ENCODE measurements around the gene ATP2B2.

Gene ATP2B2

DNA sequence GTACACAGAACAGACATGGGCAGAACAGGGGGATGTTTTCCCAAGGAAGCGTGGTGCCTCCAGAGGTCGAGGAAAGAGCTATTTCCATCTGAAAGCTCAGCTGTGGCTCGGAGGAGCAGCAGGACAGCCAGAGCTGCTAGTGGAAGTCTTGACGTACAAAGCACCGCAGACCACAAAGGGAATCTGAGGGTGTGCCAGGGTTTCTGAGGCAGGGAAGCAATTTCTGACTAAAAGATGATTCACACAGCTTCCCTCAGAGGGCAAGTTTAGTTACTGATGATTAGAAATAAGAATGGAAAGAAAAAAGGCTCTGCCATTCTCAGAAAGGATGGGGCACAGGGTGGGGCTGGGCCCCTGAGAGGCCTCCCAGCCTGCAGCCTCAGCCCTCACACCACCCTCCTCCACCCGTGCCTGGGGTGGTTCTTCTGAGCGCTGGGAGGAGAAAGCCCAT is 138.7 kb downstream of the ATP2B2 start:
- Histone ChIP-seq H3K79me1 (replicated peaks; ENCODE audit: low read length, poor library complexity, severe bottlenecking) (no peaks in the 10 kb centered on the region), H3K36me3 (ENCODE audit: control insufficient read depth in 1 of 2, insufficient read depth in 2 of 2, low read depth in 1 of 2, low read length in 2 of 2) (no peaks in the 10 kb centered on the region), H4K91ac (ENCODE audit: low read length) (no peak overlapping the region), H3K4me2 (ENCODE audit: low read length, poor library complexity, severe bottlenecking) (peak overlapping the region; percentile 49), H3K4me3 (ENCODE audit: insufficient read depth in 1 of 2, low read depth in 1 of 2, low read length in 2 of 2) (no peak overlapping the region), H2BK120ac (ENCODE audit: low read depth, low read length) (no peak overlapping the region), H4K8ac (ENCODE audit: low read length) (peak overlapping the region; percentile 30), H3K14ac (ENCODE audit: low read length in 2 of 2) (no peak overlapping the region), H3K9ac (ENCODE audit: low read length) (peak overlapping the region; percentile 22), H3K4me1 (ENCODE audit: control insufficient read depth, insufficient read depth, low read depth, low read length) (peaks cover 20% of the 10 kb centered on the region), H3K27me3 (ENCODE audit: control insufficient read depth in 1 of 2, insufficient read depth in 1 of 2, low read length in 2 of 2) (peaks cover 0 to under 1% of the 10 kb centered on the region in 2 experiments), H2AK5ac (ENCODE audit: low read length, severe bottlenecking) (no peak overlapping the region), H3K23ac (ENCODE audit: low read length in 2 of 2) (no peak overlapping the region), H3K9me3 (ENCODE audit: control insufficient read depth, low read length) (peaks cover 7% of the 10 kb centered on the region), H3K4ac (ENCODE audit: low read depth in 1 of 2, low read length in 2 of 2) (peak overlapping the region in 1 of 2 experiments; percentile 14), H2AFZ (ENCODE audit: low read depth, low read length) (no peak overlapping the region), H3K27ac (ENCODE audit: low read length, poor library complexity, severe bottlenecking) (peak overlapping the region; percentile 61), H2BK5ac (ENCODE audit: low read depth, low read length, poor library complexity, severe bottlenecking) (no peak overlapping the region), H2BK12ac (ENCODE audit: low read length in 2 of 2) (peak overlapping the region in 1 of 2 experiments; percentile 31), H2BK15ac (ENCODE audit: low read depth, poor library complexity, severe bottlenecking) (peak overlapping the region; percentile 77), H3K18ac (ENCODE audit: low read depth in 1 of 2, low read length in 2 of 2) (peak overlapping the region in 1 of 2 experiments; percentile 52)
- DNase-seq = peak; percentile 98
- 6% methylated on average over 7 of the region's 7 CpGs for WGBS

DNA sequence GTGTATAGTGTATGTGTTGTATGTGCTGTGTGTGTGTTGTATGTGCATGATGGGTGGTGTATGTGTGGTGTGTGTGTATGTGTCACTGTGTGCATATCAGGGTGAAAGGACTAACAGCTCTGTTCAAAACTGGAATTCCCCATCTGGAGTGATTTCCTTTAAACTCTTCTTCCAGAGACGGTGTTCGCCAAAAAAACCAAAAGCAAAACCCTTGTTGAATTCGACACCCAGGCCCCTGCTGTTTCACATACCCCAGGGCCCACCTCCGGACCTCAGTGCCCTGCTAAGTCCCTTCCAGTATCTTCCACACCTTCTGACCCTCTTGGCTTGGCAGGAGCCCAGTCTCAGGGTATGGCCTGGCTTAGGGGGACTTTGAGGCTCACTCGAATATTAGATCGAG is 139.6 kb downstream of the ATP2B2 start:
- H3K79me1 ChIP-seq (replicated peaks; ENCODE audit: low read length, poor library complexity, severe bottlenecking) = no peaks in the 10 kb centered on the region
- H3K4me3 ChIP-seq (ENCODE audit: insufficient read depth in 1 of 2, low read depth in 1 of 2, low read length in 2 of 2) = no peak overlapping the region
- peak overlapping the region; percentile 44 for H2BK15ac ChIP-seq (ENCODE audit: low read depth, poor library complexity, severe bottlenecking)
- H3K14ac ChIP-seq (ENCODE audit: low read length in 2 of 2) = peak overlapping the region in 1 of 2 experiments; percentile 57
- no peak overlapping the region for H3K4me2 ChIP-seq (ENCODE audit: low read length, poor library complexity, severe bottlenecking)
- H3K36me3 ChIP-seq (ENCODE audit: control insufficient read depth in 1 of 2, insufficient read depth in 2 of 2, low read depth in 1 of 2, low read length in 2 of 2) = no peaks in the 10 kb centered on the region
- H3K18ac ChIP-seq (ENCODE audit: low read depth in 1 of 2, low read length in 2 of 2) = no peak overlapping the region
- no peak overlapping the region for H4K91ac ChIP-seq (ENCODE audit: low read length)
- H2AFZ ChIP-seq (ENCODE audit: low read depth, low read length) = no peak overlapping the region
- 90% methylated on average over 6 of the region's 6 CpGs for WGBS
- peaks cover 20% of the 10 kb centered on the region for H3K4me1 ChIP-seq (ENCODE audit: control insufficient read depth, insufficient read depth, low read depth, low read length)
- H2BK120ac ChIP-seq (ENCODE audit: low read depth, low read length) = no peak overlapping the region
- no peak overlapping the region for H2AK5ac ChIP-seq (ENCODE audit: low read length, severe bottlenecking)
- peaks cover 2% of the 10 kb centered on the region for H3K9me3 ChIP-seq (ENCODE audit: control insufficient read depth, low read length)
- H3K23ac ChIP-seq (ENCODE audit: low read length in 2 of 2) = no peak overlapping the region
- peak; percentile 62 for DNase-seq
- no peak overlapping the region for H2BK12ac ChIP-seq (ENCODE audit: low read length in 2 of 2)
- no peak overlapping the region for H3K27ac ChIP-seq (ENCODE audit: low read length, poor library complexity, severe bottlenecking)
- H3K9ac ChIP-seq (ENCODE audit: low read length) = peak overlapping the region; percentile 22
- peaks cover 0 to 9% of the 10 kb centered on the region in 2 experiments for H3K27me3 ChIP-seq (ENCODE audit: control insufficient read depth in 1 of 2, insufficient read depth in 1 of 2, low read length in 2 of 2)
- no peak overlapping the region for H2BK5ac ChIP-seq (ENCODE audit: low read depth, low read length, poor library complexity, severe bottlenecking)
- no peak overlapping the region for H3K4ac ChIP-seq (ENCODE audit: low read depth in 1 of 2, low read length in 2 of 2)
- H4K8ac ChIP-seq (ENCODE audit: low read length) = no peak overlapping the region

DNA sequence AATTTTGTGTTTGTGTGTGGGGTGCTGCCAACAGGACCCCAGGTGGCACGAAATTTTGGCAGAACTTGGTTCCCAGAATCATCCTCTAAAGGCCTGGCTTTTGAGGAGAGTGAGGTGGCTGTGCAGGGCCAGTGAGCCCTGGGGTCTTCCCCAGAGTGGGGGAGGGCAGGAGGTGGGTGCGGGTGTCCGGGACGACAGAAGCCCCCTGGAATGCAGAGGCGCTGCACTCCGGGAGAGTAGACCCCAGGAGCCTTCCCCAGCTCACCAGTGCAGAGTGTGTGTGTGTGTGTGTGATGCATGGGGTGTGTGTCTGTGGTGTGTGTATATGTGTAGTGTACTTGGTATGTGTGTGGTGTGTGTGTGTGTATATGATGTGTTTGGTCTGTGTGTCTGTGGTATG is 140.1 kb downstream of the ATP2B2 start:
- no peak for DNase-seq
- no peaks in the 10 kb centered on the region for H3K36me3 ChIP-seq (ENCODE audit: control insufficient read depth in 1 of 2, insufficient read depth in 2 of 2, low read depth in 1 of 2, low read length in 2 of 2)
- H3K27ac ChIP-seq (ENCODE audit: low read length, poor library complexity, severe bottlenecking) = no peak overlapping the region

DNA sequence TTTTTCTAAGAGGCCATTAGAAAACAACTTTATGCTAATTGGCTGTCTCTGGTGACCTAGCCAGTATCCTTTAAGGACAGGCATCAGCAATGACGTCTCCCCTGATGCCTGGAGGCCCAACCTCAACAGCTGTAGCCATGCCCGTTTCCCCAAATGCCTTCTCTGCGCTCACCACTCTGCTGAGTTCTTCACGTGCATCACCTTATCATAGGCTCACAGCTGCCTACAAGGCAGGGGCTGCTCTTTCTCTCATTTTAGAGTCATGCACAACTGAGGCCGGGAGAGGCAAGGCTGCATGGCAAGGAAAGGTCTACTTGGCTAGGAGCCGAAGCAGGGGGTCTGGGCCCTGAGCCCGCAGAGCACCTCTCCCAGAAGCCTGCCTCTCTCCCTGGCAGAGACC is 140.6 kb downstream of the ATP2B2 start:
- H3K4me3 ChIP-seq (ENCODE audit: insufficient read depth in 1 of 2, low read depth in 1 of 2, low read length in 2 of 2) = no peak overlapping the region
- no peak overlapping the region for H4K91ac ChIP-seq (ENCODE audit: low read length)
- peaks cover 0 to 9% of the 10 kb centered on the region in 2 experiments for H3K27me3 ChIP-seq (ENCODE audit: control insufficient read depth in 1 of 2, insufficient read depth in 1 of 2, low read length in 2 of 2)
- no peak overlapping the region for H3K27ac ChIP-seq (ENCODE audit: low read length, poor library complexity, severe bottlenecking)
- no peak overlapping the region for H4K8ac ChIP-seq (ENCODE audit: low read length)
- H2BK15ac ChIP-seq (ENCODE audit: low read depth, poor library complexity, severe bottlenecking) = no peak overlapping the region
- H2BK120ac ChIP-seq (ENCODE audit: low read depth, low read length) = no peak overlapping the region
- H3K4me1 ChIP-seq (ENCODE audit: control insufficient read depth, insufficient read depth, low read depth, low read length) = peaks cover 16% of the 10 kb centered on the region
- no peak for DNase-seq
- 89% methylated on average over 7 of the region's 7 CpGs for WGBS
- no peak overlapping the region for H2AK5ac ChIP-seq (ENCODE audit: low read length, severe bottlenecking)
- H3K4me2 ChIP-seq (ENCODE audit: low read length, poor library complexity, severe bottlenecking) = no peak overlapping the region
- no peak overlapping the region for H3K14ac ChIP-seq (ENCODE audit: low read length in 2 of 2)
- H3K23ac ChIP-seq (ENCODE audit: low read length in 2 of 2) = no peak overlapping the region
- no peaks in the 10 kb centered on the region for H3K79me1 ChIP-seq (replicated peaks; ENCODE audit: low read length, poor library complexity, severe bottlenecking)
- H2BK5ac ChIP-seq (ENCODE audit: low read depth, low read length, poor library complexity, severe bottlenecking) = no peak overlapping the region
- H3K36me3 ChIP-seq (ENCODE audit: control insufficient read depth in 1 of 2, insufficient read depth in 2 of 2, low read depth in 1 of 2, low read length in 2 of 2) = no peaks in the 10 kb centered on the region
- H3K18ac ChIP-seq (ENCODE audit: low read depth in 1 of 2, low read length in 2 of 2) = no peak overlapping the region
- no peak overlapping the region for H2AFZ ChIP-seq (ENCODE audit: low read depth, low read length)
- peaks cover 10% of the 10 kb centered on the region for H3K9me3 ChIP-seq (ENCODE audit: control insufficient read depth, low read length)
- H2BK12ac ChIP-seq (ENCODE audit: low read length in 2 of 2) = no peak overlapping the region
- no peak overlapping the region for H3K4ac ChIP-seq (ENCODE audit: low read depth in 1 of 2, low read length in 2 of 2)
- no peak overlapping the region for H3K9ac ChIP-seq (ENCODE audit: low read length)

More for the DNA sequence above, 140.1 kb downstream of the ATP2B2 start:
- H3K4me3 ChIP-seq (ENCODE audit: insufficient read depth in 1 of 2, low read depth in 1 of 2, low read length in 2 of 2) = no peak overlapping the region
- H4K91ac ChIP-seq (ENCODE audit: low read length) = no peak overlapping the region
- no peak overlapping the region for H3K4me2 ChIP-seq (ENCODE audit: low read length, poor library complexity, severe bottlenecking)
- H3K4me1 ChIP-seq (ENCODE audit: control insufficient read depth, insufficient read depth, low read depth, low read length) = peaks cover 16% of the 10 kb centered on the region
- WGBS = 91% methylated on average over 6 of the region's 6 CpGs
- no peak overlapping the region for H4K8ac ChIP-seq (ENCODE audit: low read length)
- peaks cover 0 to 9% of the 10 kb centered on the region in 2 experiments for H3K27me3 ChIP-seq (ENCODE audit: control insufficient read depth in 1 of 2, insufficient read depth in 1 of 2, low read length in 2 of 2)
- H2AFZ ChIP-seq (ENCODE audit: low read depth, low read length) = no peak overlapping the region
- H2BK5ac ChIP-seq (ENCODE audit: low read depth, low read length, poor library complexity, severe bottlenecking) = no peak overlapping the region
- H2BK120ac ChIP-seq (ENCODE audit: low read depth, low read length) = no peak overlapping the region
- H2BK12ac ChIP-seq (ENCODE audit: low read length in 2 of 2) = no peak overlapping the region
- H3K9ac ChIP-seq (ENCODE audit: low read length) = no peak overlapping the region
- peaks cover 7% of the 10 kb centered on the region for H3K9me3 ChIP-seq (ENCODE audit: control insufficient read depth, low read length)
- no peaks in the 10 kb centered on the region for H3K79me1 ChIP-seq (replicated peaks; ENCODE audit: low read length, poor library complexity, severe bottlenecking)
- no peak overlapping the region for H3K4ac ChIP-seq (ENCODE audit: low read depth in 1 of 2, low read length in 2 of 2)
- H2BK15ac ChIP-seq (ENCODE audit: low read depth, poor library complexity, severe bottlenecking) = no peak overlapping the region
- no peak overlapping the region for H3K23ac ChIP-seq (ENCODE audit: low read length in 2 of 2)
- H3K18ac ChIP-seq (ENCODE audit: low read depth in 1 of 2, low read length in 2 of 2) = no peak overlapping the region
- peak overlapping the region in 1 of 2 experiments; percentile 57 for H3K14ac ChIP-seq (ENCODE audit: low read length in 2 of 2)
- no peak overlapping the region for H2AK5ac ChIP-seq (ENCODE audit: low read length, severe bottlenecking)
